CD14-positive monocyte (primary cell): Measurements from ENCODE around the gene TOPBP1. TPM values are rescaled to one million over a fixed set of nuclear protein-coding genes. Genes with fewer than 3 reads are reported as not detected.
A peak's percentile ranks its signal among the peaks of the same experiment; 100 is the strongest.

Experiments used
- DNase-seq, 3 donors: peaks; one replicate each; pipeline ENCODE4 v3.0.0-alpha.2; 2011 to 2022
- H2AFZ ChIP-seq: 2 replicates; pipeline ENCODE4 v1.6.0; 2012; ENCODE audit warnings: mild to moderate bottlenecking, low read depth, low read length, inconsistent platforms; ENCODE audit not compliant: insufficient read depth, poor library complexity, severe bottlenecking
- H3K27ac ChIP-seq, 2 donors: 1 replicate in 1 of 2; 2 replicates in 1 of 2; pipeline ENCODE4 v1.5.1; 2012 to 2013; ENCODE audit warnings: low read length in 2 of 2, control low read depth in 1 of 2, inconsistent platforms in 1 of 2, low read depth in 1 of 2, mild to moderate bottlenecking in 1 of 2
- H3K27me3 ChIP-seq, 2 donors: one replicate each; pipeline versions ENCODE4 v1.6.0 to v1.6.1; 2011 to 2013; ENCODE audit warnings: low read length in 2 of 2; ENCODE audit not compliant: control insufficient read depth in 2 of 2, insufficient read depth in 2 of 2
- H3K36me3 ChIP-seq, 2 donors: replicated peaks in 1 of 2; 1 replicate in 1 of 2; 2 replicates in 1 of 2; pipeline versions ENCODE4 v1.5.1 to v1.6.1; 2012 to 2013; ENCODE audit warnings: low read length in 2 of 2, control low read depth in 1 of 2, inconsistent platforms in 1 of 2, mild to moderate bottlenecking in 1 of 2; ENCODE audit not compliant: insufficient read depth in 2 of 2, control insufficient read depth in 1 of 2
- H3K4me1 ChIP-seq, 2 donors: 1 replicate in 1 of 2; 2 replicates in 1 of 2; pipeline versions ENCODE4 v1.5.1 to v1.6.1; 2012 to 2013; ENCODE audit warnings: low read length in 2 of 2, control low read depth in 1 of 2, inconsistent platforms in 1 of 2, mild to moderate bottlenecking in 1 of 2, moderate library complexity in 1 of 2; ENCODE audit not compliant: insufficient read depth in 2 of 2, control insufficient read depth in 1 of 2
- H3K4me2 ChIP-seq: replicated peaks from 2 replicates; pipeline ENCODE3; 2012; ENCODE audit warnings: low read length, moderate library complexity, mild to moderate bottlenecking; ENCODE audit not compliant: poor library complexity, severe bottlenecking; ENCODE audit errors: extremely low read depth
- H3K4me3 ChIP-seq, 3 experiments: fragments of 200-600 bp in 1 of 3; sonication (generic) in 1 of 3; replicated peaks in 1 of 3; 1 replicate in 2 of 3; 2 replicates in 1 of 3; pipeline ENCODE4 v1.5.1; 2011 to 2013; ENCODE audit warnings: low read length in 3 of 3, mild to moderate bottlenecking in 3 of 3, control low read depth in 2 of 3, low read depth in 2 of 3, inconsistent platforms in 1 of 3, moderate library complexity in 1 of 3
- H3K79me2 ChIP-seq: 2 replicates; pipeline ENCODE4 v1.6.0; 2012; ENCODE audit warnings: mild to moderate bottlenecking, control low read depth, inconsistent platforms, low read length, moderate library complexity; ENCODE audit not compliant: insufficient read depth
- H3K9ac ChIP-seq: 2 replicates; pipeline ENCODE4 v1.6.0; 2017; ENCODE audit warnings: low read length, mild to moderate bottlenecking; ENCODE audit not compliant: insufficient read depth, poor library complexity, severe bottlenecking
- H3K9me3 ChIP-seq, 2 donors: replicated peaks in 1 of 2; 1 replicate in 1 of 2; 2 replicates in 1 of 2; pipeline versions ENCODE4 v1.5.1 to v1.6.1; 2012 to 2013; ENCODE audit warnings: low read length in 2 of 2, control low read depth in 1 of 2; ENCODE audit not compliant: control insufficient read depth in 1 of 2, insufficient read depth in 1 of 2
- H4K20me1 ChIP-seq: 2 replicates; pipeline ENCODE4 v1.6.0; 2012; ENCODE audit warnings: mild to moderate bottlenecking, low read length, control low read depth, moderate library complexity; ENCODE audit not compliant: insufficient read depth
- H3K27ac Mint-ChIP-seq, 7 donors: one replicate each; pipeline ENCODE4 v1.8.0; 2020; ENCODE audit warnings: mild to moderate bottlenecking in 7 of 7, mixed read lengths in 7 of 7, moderate library complexity in 6 of 7, inconsistent platforms in 2 of 7
- H3K27me3 Mint-ChIP-seq, 3 donors: one replicate each; pipeline ENCODE4 v1.8.0; 2021 to 2022; ENCODE audit warnings: low read depth in 3 of 3, mild to moderate bottlenecking in 3 of 3, mixed read lengths in 3 of 3, moderate library complexity in 3 of 3, inconsistent platforms in 1 of 3
- H3K36me3 Mint-ChIP-seq, 2 donors: one replicate each; pipeline ENCODE4 v1.8.0; 2020; ENCODE audit warnings: mixed read lengths in 2 of 2, inconsistent platforms in 1 of 2, mild to moderate bottlenecking in 1 of 2
- H3K4me1 Mint-ChIP-seq: one replicate; pipeline ENCODE4 v1.8.0; 2020; ENCODE audit warnings: mild to moderate bottlenecking, mixed read lengths
- H3K4me3 Mint-ChIP-seq, 2 donors: one replicate each; pipeline ENCODE4 v1.8.0; 2020; ENCODE audit warnings: mild to moderate bottlenecking in 2 of 2, mixed read lengths in 2 of 2, moderate library complexity in 1 of 2
- H3K9me3 Mint-ChIP-seq, 7 donors: one replicate each; pipeline ENCODE4 v1.8.0; 2020 to 2022; ENCODE audit warnings: mixed read lengths in 7 of 7, mild to moderate bottlenecking in 6 of 7, moderate library complexity in 6 of 7, inconsistent platforms in 2 of 7
- CTCF ChIP-seq: fragments of 200-600 bp; IDR thresholded peaks from one replicate; pipeline ENCODE4 v1.8.0; 2022; ENCODE audit warnings: antibody characterized with exemption, mild to moderate bottlenecking
- WGBS: methylation state at CpG from one replicate; pipeline ENCODE4 v1.1.5; 2013; ENCODE audit warnings: missing lambda C conversion rate; ENCODE audit not compliant: insufficient coverage; 5-methylcytosine and 5-hydroxymethylcytosine counted together
- intact Hi-C, 2 donors: fragments of 100-400 bp; cut with micrococcal nuclease; formaldehyde crosslinking; loops; one replicate each; pipeline versions ENCODE4 v1.15.0 to v1.15.1; 2023
- polyA plus RNA-seq, 3 donors: library from polyadenylated mRNA; depleted of rRNA in 1 of 3; unstranded in 2 of 3; stranded (reverse) in 1 of 3; fragments of 300-500 nt in 2 of 3; fragments of >200 nt in 1 of 3; fragmentation: Illumina TruSeq in 2 of 3; gene quantifications; 1 replicate in 2 of 3; 2 replicates in 1 of 3; pipeline ENCODE4 v1.2.3, GENCODE V29; 2012 to 2021

TOPBP1 gene
- polyA plus RNA-seq, 3 donors = 4.9 to 24.3 (median 7.0) TPM

- H3K79me2 ChIP-seq = peaks cover 30% of the 10 kb centered on the region
- peaks cover 51 to 65% of the 10 kb centered on the region in 2 donors for H3K36me3 Mint-ChIP-seq
- no peaks in the 10 kb centered on the region for H3K27me3 ChIP-seq
- no peak for DNase-seq
- intact Hi-C loops = no loop called here
- no peak overlapping the region for H3K27ac ChIP-seq
- no peaks in the 10 kb centered on the region for H3K9me3 Mint-ChIP-seq
- peaks cover 0 to 1% (median 0%) of the 10 kb centered on the region in 3 donors for H3K27me3 Mint-ChIP-seq
- no peaks in the 10 kb centered on the region for H3K4me1 Mint-ChIP-seq
- H3K4me3 ChIP-seq = no peak overlapping the region
- H3K4me1 ChIP-seq = no peaks in the 10 kb centered on the region
- H4K20me1 ChIP-seq = peaks cover 78% of the 10 kb centered on the region
- no peak overlapping the region for H3K9ac ChIP-seq
- peaks cover 60 to 61% of the 10 kb centered on the region in 2 donors for H3K36me3 ChIP-seq
- H3K4me3 Mint-ChIP-seq = no peak overlapping the region
- 0% methylated on average over 1 of the region's 2 CpGs for WGBS
- H3K9me3 ChIP-seq = no peaks in the 10 kb centered on the region
- no peak overlapping the region for H3K4me2 ChIP-seq
- H2AFZ ChIP-seq = no peak overlapping the region
- H3K27ac Mint-ChIP-seq = peak overlapping the region in 3 of 7 donors; percentile 8 to 35 (median 19)
- TF ChIP-seq CTCF = no peak
These were observed 72.8 kb downstream of the TOPBP1 start for GRCh38 chr3:133588784-133589465.

- no peak overlapping the region for H3K4me3 Mint-ChIP-seq
- no peak for DNase-seq
- peaks cover 87% of the 10 kb centered on the region for H4K20me1 ChIP-seq
- no peak overlapping the region for H3K9ac ChIP-seq
- TF ChIP-seq CTCF = no peak
- H3K4me1 ChIP-seq = no peaks in the 10 kb centered on the region
- H3K27me3 Mint-ChIP-seq = peaks cover 0 to 1% (median 0%) of the 10 kb centered on the region in 3 donors
- peaks cover 39% of the 10 kb centered on the region for H3K79me2 ChIP-seq
- intact Hi-C loops = no loop called here
- no peak overlapping the region for H2AFZ ChIP-seq
- H3K36me3 Mint-ChIP-seq = peaks cover 59 to 74% of the 10 kb centered on the region in 2 donors
- H3K9me3 ChIP-seq = no peaks in the 10 kb centered on the region
- no peak overlapping the region for H3K4me2 ChIP-seq
- no peak overlapping the region for H3K4me3 ChIP-seq
- peaks cover 69 to 70% of the 10 kb centered on the region in 2 donors for H3K36me3 ChIP-seq
- H3K27ac ChIP-seq = no peak overlapping the region
- H3K9me3 Mint-ChIP-seq = no peaks in the 10 kb centered on the region
- H3K27ac Mint-ChIP-seq = peak overlapping the region in 2 of 7 donors; percentile 23 to 44
- H3K4me1 Mint-ChIP-seq = no peaks in the 10 kb centered on the region
- H3K27me3 ChIP-seq = no peaks in the 10 kb centered on the region
- WGBS = 93% methylated on average over 3 of the region's 4 CpGs
These were observed 73.7 kb downstream of the TOPBP1 start for GRCh38 chr3:133588035-133588434.
